HCT116 (cell line): ENCODE results near the gene ADAMTS16. TPM values are rescaled to one million over a fixed set of nuclear protein-coding genes. Genes with fewer than 3 reads are reported as not detected.

ENCODE experiments used
- ATAC-seq: fragments of 200-7000 bp; cut with Tn5 transposase; 2 replicates; pipeline ENCODE4 v1.9.1; 2020; ENCODE audit warnings: mild to moderate bottlenecking, moderate library complexity
- BruUV-seq: library from RNA; stranded (reverse); fragments of 400-500 nt; replicated peaks from 2 replicates; lab custom pipeline; 2021; lab: Mats Ljungman, UMichigan
- CTCF ChIA-PET: fragments of 300-600 bp; sonication (Branson Sonifier 250); formaldehyde crosslinking; loops from one replicate; lab custom pipeline; 2021; ENCODE audit warnings: antibody characterized with exemption; lab: Charles Lee
- POLR2A ChIA-PET: fragments of 300-600, 350-600 bp; sonication (Branson Sonifier 250); formaldehyde crosslinking; loops from one replicate; lab custom pipeline; 2021; ENCODE audit warnings: antibody characterized with exemption; lab: Charles Lee
- RAD21 ChIA-PET, 2 experiments: fragments of 300-600 bp; sonication (Branson Sonifier 250); formaldehyde crosslinking; loops; one replicate each; lab custom pipeline; 2023; ENCODE audit warnings: low total read pairs in 2 of 2; ENCODE audit not compliant: uncharacterized antibody in 2 of 2, unreplicated experiment in 2 of 2, low non-redundant PET in 1 of 2; lab: Charles Lee
- DNase-seq: peaks from one replicate; pipeline ENCODE4 v3.0.0-alpha.2; 2010; ENCODE audit warnings: low read depth, low spot score
- H2AFZ ChIP-seq: fragments of 200-600 bp; shearing (Covaris generic), sonication (generic); 2 replicates; pipeline ENCODE4 v1.6.1; 2017; ENCODE audit warnings: low read depth, mixed run types, mixed read lengths, antibody characterized with exemption, low read length; ENCODE audit not compliant: poor library complexity, severe bottlenecking
- H3K27ac ChIP-seq: 2 replicates; pipeline ENCODE4 v1.5.1; 2012; ENCODE audit warnings: low read depth, low read length
- H3K27me3 ChIP-seq: fragments of 200-600 bp; sonication (generic); 2 replicates; pipeline ENCODE4 v1.6.1; 2016; ENCODE audit warnings: mixed run types, low read length, mixed read lengths; ENCODE audit not compliant: insufficient read depth
- H3K36me3 ChIP-seq, 2 experiments: fragments of 200-500 bp in 1 of 2; fragments of 200-600 bp in 1 of 2; sonication (Bioruptor generic) in 1 of 2; sonication (generic) in 1 of 2; 2 replicates each; pipeline versions ENCODE4 v1.5.1 to v1.6.1; 2014 to 2016; ENCODE audit warnings: low read length in 2 of 2, inconsistent platforms in 1 of 2, mixed read lengths in 1 of 2, mixed run types in 1 of 2; ENCODE audit not compliant: insufficient read depth in 2 of 2, control insufficient read depth in 1 of 2
- H3K4me1 ChIP-seq, 2 experiments: fragments of 200-600 bp in 1 of 2; sonication (generic) in 1 of 2; 2 replicates each; pipeline versions ENCODE4 v1.5.1 to v1.6.1; 2012 to 2017; ENCODE audit warnings: low read length in 2 of 2, inconsistent platforms in 1 of 2, mild to moderate bottlenecking in 1 of 2, mixed read lengths in 1 of 2, mixed run types in 1 of 2, moderate library complexity in 1 of 2; ENCODE audit not compliant: insufficient read depth in 2 of 2, control insufficient read depth in 1 of 2
- H3K4me2 ChIP-seq: fragments of 200-600 bp; sonication (generic); 2 replicates; pipeline ENCODE4 v1.6.1; 2017; ENCODE audit warnings: mixed run types, low read length, mixed read lengths
- H3K4me3 ChIP-seq, 2 experiments: fragments of 200-600 bp in 1 of 2; sonication (generic) in 1 of 2; replicated peaks in 1 of 2; 2 replicates each; pipeline ENCODE4 v1.5.1; 2011 to 2016; ENCODE audit warnings: low read length in 2 of 2, control low read depth in 1 of 2, low read depth in 1 of 2, mild to moderate bottlenecking in 1 of 2, mixed read lengths in 1 of 2, mixed run types in 1 of 2
- H3K79me2 ChIP-seq: fragments of 200-600 bp; sonication (generic); 2 replicates; pipeline ENCODE4 v1.6.1; 2017; ENCODE audit warnings: mild to moderate bottlenecking, mixed run types, low read length, moderate library complexity, mixed read lengths; ENCODE audit not compliant: insufficient read depth
- H3K9ac ChIP-seq: fragments of 200-600 bp; sonication (generic); 2 replicates; pipeline ENCODE4 v1.6.1; 2016; ENCODE audit warnings: low read length, mixed read lengths
- H3K9me2 ChIP-seq: fragments of 200-600 bp; sonication (generic), shearing (Covaris generic); 2 replicates; pipeline ENCODE4 v1.6.1; 2017; ENCODE audit warnings: mixed run types, mild to moderate bottlenecking, moderate library complexity; ENCODE audit not compliant: insufficient read depth
- H3K9me3 ChIP-seq, 2 experiments: fragments of 200-500 bp in 1 of 2; fragments of 200-600 bp in 1 of 2; sonication (Bioruptor generic) in 1 of 2; sonication (generic) in 1 of 2; 2 replicates each; pipeline ENCODE4 v1.6.1; 2014 to 2017; ENCODE audit warnings: low read length in 2 of 2, mixed read lengths in 2 of 2, inconsistent platforms in 1 of 2, low read depth in 1 of 2, mild to moderate bottlenecking in 1 of 2, mixed run types in 1 of 2, moderate library complexity in 1 of 2; ENCODE audit not compliant: control insufficient read depth in 1 of 2, insufficient read depth in 1 of 2
- H4K20me1 ChIP-seq: fragments of 200-600 bp; sonication (generic), shearing (Covaris generic); 2 replicates; pipeline ENCODE4 v1.6.1; 2017; ENCODE audit warnings: mixed run types, mild to moderate bottlenecking, moderate library complexity; ENCODE audit not compliant: insufficient read depth
- ATF3 ChIP-seq: IDR thresholded peaks from 2 replicates; pipeline ENCODE4 v1.6.1; 2012
- CTCF ChIP-seq, 3 experiments: fragments of 200-600 bp in 1 of 3; sonication (generic) in 1 of 3; IDR thresholded peaks in 2 of 3; conservative IDR thresholded peaks in 1 of 3; 2 replicates each; pipeline ENCODE4 v1.5.1; 2012 to 2017; ENCODE audit warnings: low read depth in 2 of 3, low read length in 2 of 3, antibody characterized with exemption in 1 of 3, borderline replicate concordance in 1 of 3, control low read depth in 1 of 3, mild to moderate bottlenecking in 1 of 3, mixed read lengths in 1 of 3, mixed run types in 1 of 3, moderate library complexity in 1 of 3; ENCODE audit not compliant: insufficient read depth in 1 of 3
- ELF1 ChIP-seq: IDR thresholded peaks from 2 replicates; pipeline ENCODE4 v1.6.1; 2012; ENCODE audit warnings: low read depth, borderline replicate concordance
- EZH2phosphoT487 ChIP-seq: fragments of 200-600 bp; IDR thresholded peaks from 2 replicates; pipeline ENCODE4 v1.6.1; 2018; ENCODE audit warnings: antibody characterized with exemption, borderline replicate concordance
- FOSL1 ChIP-seq: IDR thresholded peaks from 2 replicates; pipeline ENCODE4 v1.6.1; 2012; ENCODE audit warnings: low read depth
- JUND ChIP-seq: IDR thresholded peaks from 2 replicates; pipeline ENCODE4 v1.6.1; 2012
- MAX ChIP-seq: IDR thresholded peaks from 2 replicates; pipeline ENCODE4 v1.6.1; 2012
- POLR2A ChIP-seq: IDR thresholded peaks from 2 replicates; pipeline ENCODE4 v1.7.0; 2011; ENCODE audit warnings: borderline replicate concordance; ENCODE audit not compliant: insufficient read depth, insufficient read length; ENCODE audit errors: extremely low read depth
- POLR2AphosphoS5 ChIP-seq: IDR thresholded peaks from 2 replicates; pipeline ENCODE4 v1.6.1; 2011; ENCODE audit warnings: mild to moderate bottlenecking, low read depth, low read length, moderate library complexity
- RAD21 ChIP-seq: IDR thresholded peaks from 2 replicates; pipeline ENCODE4 v1.6.1; 2012; ENCODE audit warnings: low read depth, mild to moderate bottlenecking
- SP1 ChIP-seq: IDR thresholded peaks from 2 replicates; pipeline ENCODE4 v1.6.1; 2012; ENCODE audit warnings: low read depth
- SRF ChIP-seq: IDR thresholded peaks from 2 replicates; pipeline ENCODE4 v1.6.1; 2012; ENCODE audit warnings: low read depth
- TCF7L2 ChIP-seq: IDR thresholded peaks from 2 replicates; pipeline ENCODE4 v1.7.0; 2011; ENCODE audit warnings: borderline replicate concordance, inconsistent platforms; ENCODE audit not compliant: insufficient read depth, insufficient read length; ENCODE audit errors: extremely low read depth
- YY1 ChIP-seq: IDR thresholded peaks from 2 replicates; pipeline ENCODE4 v1.6.1; 2011; ENCODE audit warnings: low read length, low read depth, moderate library complexity, mild to moderate bottlenecking; ENCODE audit not compliant: insufficient replicate concordance; ENCODE audit errors: extremely low read depth
- ZBTB33 ChIP-seq: IDR thresholded peaks from 2 replicates; pipeline ENCODE4 v1.6.1; 2011; ENCODE audit warnings: mild to moderate bottlenecking, low read length, moderate library complexity; ENCODE audit not compliant: insufficient replicate concordance; ENCODE audit errors: extremely low read depth
- ZFX ChIP-seq: fragments of 450-650 bp; IDR thresholded peaks from 2 replicates; pipeline ENCODE4 v1.6.1; 2017
- ZNF274 ChIP-seq: fragments of 200-500 bp; sonication (Bioruptor generic); IDR thresholded peaks from 2 replicates; pipeline ENCODE4 v1.6.1; 2014; ENCODE audit warnings: mild to moderate bottlenecking, low read depth, low read length, inconsistent platforms
- intact Hi-C: fragments of 100-400 bp; cut with micrococcal nuclease; formaldehyde crosslinking; loops from 2 replicates; pipeline ENCODE4 v1.10.0; 2022
- total RNA-seq: library from RNA; stranded (reverse); gene quantifications from one replicate; pipeline ENCODE4 v1.2.1, GENCODE V29; 2021; ENCODE audit not compliant: unreplicated experiment
- TF ChIP-seq, protein P1 (sequence below): IDR thresholded peaks from 2 replicates; pipeline ENCODE4 v1.6.1; 2012; ENCODE audit warnings: low read depth

ADAMTS16 gene
- total RNA-seq, 1 experiment from 2014 or later = 2.4 TPM

DNA sequence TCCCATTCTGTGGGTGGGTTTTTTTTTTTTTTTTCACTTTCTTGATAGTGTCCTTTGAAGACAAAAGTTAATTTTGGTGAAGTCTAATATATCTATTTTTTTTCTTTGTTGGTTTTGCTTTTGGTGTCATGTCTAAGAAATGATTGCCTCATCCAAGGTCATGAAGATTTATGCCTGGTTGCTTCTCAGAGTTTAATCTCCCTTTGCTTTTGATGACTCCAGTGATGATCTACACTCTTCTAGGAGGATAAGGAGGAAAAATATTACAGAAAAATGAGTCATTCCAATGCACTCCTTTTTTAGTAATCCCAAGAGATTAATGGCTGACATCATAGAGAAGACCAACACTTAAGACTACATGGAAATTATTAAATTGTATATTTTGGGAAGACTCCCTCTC is 202.7 kb downstream of the ADAMTS16 start:
- RAD21 ChIA-PET = no interaction called here
- TF ChIP-seq ELF1 (no peak), JUND (no peak), ZFX (no peak), YY1 (no peak), SP1 (no peak), FOSL1 (no peak), POLR2AphosphoS5 (no peak), POLR2A (no peak), SRF (no peak), CTCF (IDR thresholded peaks at IDR 0.05 in 2 of 3, conservative IDR thresholded peaks at IDR 0.05 in 1 of 3; ENCODE audit: borderline replicate concordance in 1 of 3, insufficient read depth in 1 of 3, low read depth in 2 of 3, low read length in 2 of 3) (no peak), ATF3 (no peak), EZH2phosphoT487 (no peak), ZBTB33 (no peak), ZNF274 (no peak), TCF7L2 (no peak), MAX (no peak), RAD21 (no peak)
- TF ChIP-seq, protein P1, sequence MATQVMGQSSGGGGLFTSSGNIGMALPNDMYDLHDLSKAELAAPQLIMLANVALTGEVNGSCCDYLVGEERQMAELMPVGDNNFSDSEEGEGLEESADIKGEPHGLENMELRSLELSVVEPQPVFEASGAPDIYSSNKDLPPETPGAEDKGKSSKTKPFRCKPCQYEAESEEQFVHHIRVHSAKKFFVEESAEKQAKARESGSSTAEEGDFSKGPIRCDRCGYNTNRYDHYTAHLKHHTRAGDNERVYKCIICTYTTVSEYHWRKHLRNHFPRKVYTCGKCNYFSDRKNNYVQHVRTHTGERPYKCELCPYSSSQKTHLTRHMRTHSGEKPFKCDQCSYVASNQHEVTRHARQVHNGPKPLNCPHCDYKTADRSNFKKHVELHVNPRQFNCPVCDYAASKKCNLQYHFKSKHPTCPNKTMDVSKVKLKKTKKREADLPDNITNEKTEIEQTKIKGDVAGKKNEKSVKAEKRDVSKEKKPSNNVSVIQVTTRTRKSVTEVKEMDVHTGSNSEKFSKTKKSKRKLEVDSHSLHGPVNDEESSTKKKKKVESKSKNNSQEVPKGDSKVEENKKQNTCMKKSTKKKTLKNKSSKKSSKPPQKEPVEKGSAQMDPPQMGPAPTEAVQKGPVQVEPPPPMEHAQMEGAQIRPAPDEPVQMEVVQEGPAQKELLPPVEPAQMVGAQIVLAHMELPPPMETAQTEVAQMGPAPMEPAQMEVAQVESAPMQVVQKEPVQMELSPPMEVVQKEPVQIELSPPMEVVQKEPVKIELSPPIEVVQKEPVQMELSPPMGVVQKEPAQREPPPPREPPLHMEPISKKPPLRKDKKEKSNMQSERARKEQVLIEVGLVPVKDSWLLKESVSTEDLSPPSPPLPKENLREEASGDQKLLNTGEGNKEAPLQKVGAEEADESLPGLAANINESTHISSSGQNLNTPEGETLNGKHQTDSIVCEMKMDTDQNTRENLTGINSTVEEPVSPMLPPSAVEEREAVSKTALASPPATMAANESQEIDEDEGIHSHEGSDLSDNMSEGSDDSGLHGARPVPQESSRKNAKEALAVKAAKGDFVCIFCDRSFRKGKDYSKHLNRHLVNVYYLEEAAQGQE = no peak
- Histone ChIP-seq H2AFZ (no peak overlapping the region), H3K36me3 (no peaks in the 10 kb centered on the region), H3K4me1 (peaks cover 13 to 22% of the 10 kb centered on the region in 2 experiments; a peak in 3 of 4 replicates), H4K20me1 (no peaks in the 10 kb centered on the region), H3K4me3 (no peak overlapping the region), H3K27ac (no peak overlapping the region), H3K4me2 (no peak overlapping the region), H3K27me3 (no peaks in the 10 kb centered on the region), H3K9me3 (no peaks in the 10 kb centered on the region), H3K9me2 (no peaks in the 10 kb centered on the region), H3K79me2 (no peaks in the 10 kb centered on the region), H3K9ac (no peak overlapping the region)
- ATAC-seq = no peak
- CTCF ChIA-PET = no interaction called here
- no TSS peak for BruUV-seq
- POLR2A ChIA-PET = no interaction called here
- intact Hi-C loops = loop anchor here (5.0 kb wide), 1 partner anchor 80 kb away; the partner anchor contains the start of gene ICE1
- DNase-seq = no peak
